Prostate gland (tissue), 2 donors: ENCODE measurements around the gene HIF1A. TPM values are rescaled to one million over a fixed set of nuclear protein-coding genes. Genes with fewer than 3 reads are reported as not detected.
"Not testable (repeated sequence)": the region's sequence is repeated elsewhere in the genome, so short reads cannot be mapped to it uniquely, and the experiment has no call there.

ENCODE experiments used
- DNase-seq: peaks from one replicate; pipeline ENCODE4 v3.0.0-alpha.2; 2019; ENCODE audit warnings: low spot score
- H3K27ac ChIP-seq, 2 donors: fragments of 200-600 bp; sonication (generic); 2 replicates each; pipeline ENCODE4 v1.5.1; 2017 to 2019
- H3K27me3 ChIP-seq: fragments of 200-600 bp; sonication (generic); replicated peaks from 2 replicates; pipeline ENCODE4 v1.5.1; 2019; ENCODE audit not compliant: insufficient read depth
- H3K36me3 ChIP-seq, 2 donors: fragments of 200-600 bp; sonication (generic); 1 replicate in 1 of 2; 2 replicates in 1 of 2; pipeline versions ENCODE4 v1.5.1 to v1.8.1; 2017 to 2019
- H3K4me1 ChIP-seq: fragments of 200-600 bp; sonication (generic); replicated peaks from 2 replicates; pipeline ENCODE4 v1.5.1; 2019
- H3K4me3 ChIP-seq, 2 donors: fragments of 200-600 bp; sonication (generic); 2 replicates each; pipeline ENCODE4 v1.5.1; 2017 to 2019
- H3K9me3 ChIP-seq: fragments of 200-600 bp; sonication (generic); 2 replicates; pipeline ENCODE4 v1.5.1; 2017
- POLR2A ChIP-seq: fragments of 450-650 bp; IDR thresholded peaks from one replicate; pipeline ENCODE4 v1.6.1; 2016; ENCODE audit warnings: antibody characterized with exemption, mild to moderate bottlenecking
- POLR2AphosphoS5 ChIP-seq: sonication (generic); formaldehyde crosslinking; IDR thresholded peaks from one replicate; pipeline ENCODE4 v1.6.1; 2017; ENCODE audit warnings: antibody characterized with exemption
- WGBS: methylation state at CpG from one replicate; pipeline ENCODE4 v1.1.5; 2018; 5-methylcytosine and 5-hydroxymethylcytosine counted together
- intact Hi-C: fragments of 100-400 bp; cut with DNase I; formaldehyde crosslinking; loops from one replicate; pipeline ENCODE4 v1.14.2; 2022
- total RNA-seq, 2 donors: library from RNA; depleted of rRNA; stranded (reverse); fragments of >200 nt; gene quantifications; one replicate each; pipeline ENCODE4 v1.1.0, GENCODE V29; 2016
- TF ChIP-seq, protein P1 (sequence below), 4 experiments: fragments of 200-600 bp in 2 of 4; fragments of 450-650 bp in 2 of 4; sonication (generic) in 2 of 4; IDR thresholded peaks; 1 replicate in 3 of 4; 2 replicates in 1 of 4; pipeline ENCODE4 v1.5.1; 2016 to 2019; ENCODE audit warnings: antibody characterized with exemption in 4 of 4, mild to moderate bottlenecking in 2 of 4, moderate library complexity in 2 of 4

Gene HIF1A
- total RNA-seq, 2 donors from 2014 or later, result 61.7 to 101 TPM

DNA sequence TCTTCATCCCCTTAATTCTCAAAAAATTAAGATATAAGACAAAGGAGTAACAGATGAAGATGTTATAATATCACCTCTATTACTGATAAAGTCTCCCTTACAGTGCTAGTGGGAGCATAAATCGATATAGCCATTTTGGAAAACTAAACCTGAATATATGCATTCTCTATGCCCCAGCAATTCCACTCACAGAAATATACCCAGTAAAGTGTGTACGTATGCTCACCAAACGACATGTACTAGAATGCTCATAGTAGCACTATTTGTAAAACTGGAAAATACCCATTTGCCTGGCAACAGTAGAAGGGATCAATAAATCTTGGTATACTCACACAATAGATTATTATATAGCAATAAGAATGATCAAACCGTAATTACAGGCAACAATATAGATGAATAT, 44.0 kb upstream of the HIF1A start:
- WGBS, result 94% methylated on average over 4 of the region's 4 CpGs

DNA sequence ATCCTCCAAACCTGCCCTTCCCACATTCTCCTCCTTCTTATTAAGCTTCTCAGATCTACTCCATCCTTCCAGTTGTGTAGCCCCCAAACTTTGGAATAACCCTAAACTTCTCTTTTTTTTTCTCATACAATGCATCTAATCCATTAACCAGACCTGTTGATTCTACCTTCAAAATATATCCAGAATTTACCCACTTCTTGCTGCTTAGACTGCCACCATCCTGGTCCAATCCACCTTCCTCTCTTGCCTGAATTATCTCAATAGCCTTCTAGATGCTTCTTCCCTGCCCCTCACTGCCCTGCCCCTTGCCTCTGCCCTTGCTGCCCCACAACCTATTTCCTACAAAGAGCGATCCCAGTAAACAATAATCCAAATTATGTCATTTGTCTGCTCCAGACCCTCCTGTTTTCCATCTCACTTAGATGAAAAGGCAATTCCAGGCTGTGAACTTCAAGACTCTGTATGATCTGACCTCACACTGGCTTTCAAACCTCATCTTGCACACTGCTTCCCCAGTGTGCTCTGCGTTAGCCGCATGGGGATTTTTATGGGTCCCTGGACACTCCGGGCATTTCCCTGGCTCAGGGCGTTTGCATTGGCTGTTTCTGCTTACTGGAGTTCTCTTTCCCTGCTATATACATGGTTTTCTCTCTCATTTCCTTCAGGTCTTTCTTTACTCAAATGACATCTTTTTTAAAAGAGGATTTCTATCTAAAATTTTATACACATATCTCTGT, 42.6 kb upstream of the HIF1A start:
- Histone ChIP-seq H3K27me3 (no peaks in the 10 kb centered on the region), H3K27ac (no peak overlapping the region), H3K36me3 (no peaks in the 10 kb centered on the region), H3K9me3 (no peaks in the 10 kb centered on the region), H3K4me1 (no peaks in the 10 kb centered on the region), H3K4me3 (no peak overlapping the region)
- intact Hi-C loops, result no loop called here
- DNase-seq, result no peak
- WGBS, result 49% methylated on average over 5 of the region's 5 CpGs
- TF ChIP-seq POLR2A, result no peak
- no peak for TF ChIP-seq POLR2AphosphoS5
- TF ChIP-seq, protein P1, sequence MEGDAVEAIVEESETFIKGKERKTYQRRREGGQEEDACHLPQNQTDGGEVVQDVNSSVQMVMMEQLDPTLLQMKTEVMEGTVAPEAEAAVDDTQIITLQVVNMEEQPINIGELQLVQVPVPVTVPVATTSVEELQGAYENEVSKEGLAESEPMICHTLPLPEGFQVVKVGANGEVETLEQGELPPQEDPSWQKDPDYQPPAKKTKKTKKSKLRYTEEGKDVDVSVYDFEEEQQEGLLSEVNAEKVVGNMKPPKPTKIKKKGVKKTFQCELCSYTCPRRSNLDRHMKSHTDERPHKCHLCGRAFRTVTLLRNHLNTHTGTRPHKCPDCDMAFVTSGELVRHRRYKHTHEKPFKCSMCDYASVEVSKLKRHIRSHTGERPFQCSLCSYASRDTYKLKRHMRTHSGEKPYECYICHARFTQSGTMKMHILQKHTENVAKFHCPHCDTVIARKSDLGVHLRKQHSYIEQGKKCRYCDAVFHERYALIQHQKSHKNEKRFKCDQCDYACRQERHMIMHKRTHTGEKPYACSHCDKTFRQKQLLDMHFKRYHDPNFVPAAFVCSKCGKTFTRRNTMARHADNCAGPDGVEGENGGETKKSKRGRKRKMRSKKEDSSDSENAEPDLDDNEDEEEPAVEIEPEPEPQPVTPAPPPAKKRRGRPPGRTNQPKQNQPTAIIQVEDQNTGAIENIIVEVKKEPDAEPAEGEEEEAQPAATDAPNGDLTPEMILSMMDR (IDR thresholded peaks at IDR 0.05), result no peak

More for the DNA sequence above, 44.0 kb upstream of the HIF1A start:
- Histone ChIP-seq H3K27me3 (no peaks in the 10 kb centered on the region), H3K27ac (no peak overlapping the region), H3K36me3 (no peaks in the 10 kb centered on the region), H3K4me1 (no peaks in the 10 kb centered on the region), H3K4me3 (no peak overlapping the region), H3K9me3 (no peaks in the 10 kb centered on the region)
- TF ChIP-seq, protein P1 (IDR thresholded peaks at IDR 0.05), result no peak
- TF ChIP-seq POLR2AphosphoS5 (no peak), POLR2A (no peak)
- intact Hi-C loops, result no loop called here
- no peak for DNase-seq

DNA sequence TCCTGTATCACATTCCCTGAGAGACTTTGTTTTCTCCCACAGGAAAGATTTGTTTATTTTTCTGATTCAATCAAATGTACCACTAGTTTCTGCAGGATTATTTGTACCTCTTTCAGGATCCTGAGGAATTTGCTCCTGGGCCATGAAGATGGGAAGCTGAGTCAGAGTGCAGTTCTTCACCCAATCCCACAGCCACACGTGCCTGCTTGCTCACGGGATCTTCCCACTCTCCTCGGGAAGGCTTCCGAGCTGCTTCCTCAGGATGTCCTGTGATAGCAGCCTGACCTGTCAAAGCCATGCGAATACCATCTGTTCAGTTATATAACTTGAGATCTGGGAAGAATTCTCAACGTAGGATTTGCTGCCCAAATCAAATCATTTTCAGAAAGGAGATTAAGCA, 41.8 kb upstream of the HIF1A start:
- DNase-seq, result no peak

DNA sequence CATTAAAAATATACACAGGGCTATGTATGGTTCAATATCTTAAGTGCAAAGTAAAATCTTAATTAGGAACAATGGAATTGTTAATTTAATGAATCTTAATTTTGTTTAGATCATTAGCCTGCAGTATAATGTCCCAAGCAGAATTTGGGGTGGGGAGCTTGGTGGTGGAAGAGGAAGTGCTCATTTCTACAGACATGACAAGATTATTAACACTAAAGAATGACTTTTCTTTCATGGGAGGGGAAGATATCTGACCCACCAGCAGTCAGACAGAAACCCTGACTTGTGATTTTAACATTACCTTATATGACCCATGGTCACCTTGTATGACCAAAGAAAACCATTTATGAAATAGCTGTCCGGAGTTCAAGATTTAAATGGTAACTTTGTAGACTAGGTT, 41.3 kb upstream of the HIF1A start:
- no peak for TF ChIP-seq POLR2AphosphoS5
- no peaks in the 10 kb centered on the region for H3K9me3 ChIP-seq
- H3K4me3 ChIP-seq, result no peak overlapping the region
- intact Hi-C loops, result no loop called here
- WGBS, result 92% methylated on average over 1 of the region's 1 CpG
- H3K36me3 ChIP-seq, result no peaks in the 10 kb centered on the region
- no peak for DNase-seq
- no peaks in the 10 kb centered on the region for H3K4me1 ChIP-seq
- no peak overlapping the region for H3K27ac ChIP-seq
- H3K27me3 ChIP-seq, result no peaks in the 10 kb centered on the region

More for the DNA sequence above, 41.8 kb upstream of the HIF1A start:
- Histone ChIP-seq H3K4me3 (no peak overlapping the region), H3K4me1 (no peaks in the 10 kb centered on the region), H3K9me3 (no peaks in the 10 kb centered on the region), H3K27me3 (no peaks in the 10 kb centered on the region), H3K36me3 (no peaks in the 10 kb centered on the region), H3K27ac (no peak overlapping the region)
- 32% methylated on average over 6 of the region's 6 CpGs for WGBS
- intact Hi-C loops, result no loop called here
- no peak for TF ChIP-seq POLR2A
- peak; percentile 5 for TF ChIP-seq POLR2AphosphoS5

DNA sequence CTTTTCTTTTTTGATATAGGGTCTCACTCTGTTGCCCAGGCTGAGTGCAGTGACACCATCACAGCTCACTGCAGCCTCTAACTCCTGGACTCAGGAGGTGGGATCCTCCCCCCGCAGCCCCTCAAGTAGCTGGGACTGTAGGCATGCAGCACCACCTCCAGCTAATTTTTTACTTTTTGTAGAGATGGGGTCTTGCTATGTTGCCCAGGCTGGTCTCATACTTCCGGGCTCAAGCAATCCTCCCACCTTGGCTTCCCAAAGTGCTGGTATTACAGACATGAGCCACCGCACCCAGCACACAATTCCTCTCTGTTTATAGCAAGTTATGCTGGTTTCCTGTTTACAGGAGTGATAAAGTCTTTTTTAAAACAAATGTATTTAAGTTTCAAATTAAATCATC, 39.5 kb upstream of the HIF1A start:
- Histone ChIP-seq H3K4me3 (no peak overlapping the region), H3K4me1 (no peaks in the 10 kb centered on the region), H3K27me3 (no peaks in the 10 kb centered on the region), H3K9me3 (no peaks in the 10 kb centered on the region), H3K27ac (no peak overlapping the region), H3K36me3 (no peaks in the 10 kb centered on the region)
- intact Hi-C loops, result no loop called here
- no peak for DNase-seq
- TF ChIP-seq POLR2A (no peak), POLR2AphosphoS5 (no peak)
- TF ChIP-seq, protein P1 (IDR thresholded peaks at IDR 0.05), result no peak
- 92% methylated on average over 3 of the region's 3 CpGs for WGBS

DNA sequence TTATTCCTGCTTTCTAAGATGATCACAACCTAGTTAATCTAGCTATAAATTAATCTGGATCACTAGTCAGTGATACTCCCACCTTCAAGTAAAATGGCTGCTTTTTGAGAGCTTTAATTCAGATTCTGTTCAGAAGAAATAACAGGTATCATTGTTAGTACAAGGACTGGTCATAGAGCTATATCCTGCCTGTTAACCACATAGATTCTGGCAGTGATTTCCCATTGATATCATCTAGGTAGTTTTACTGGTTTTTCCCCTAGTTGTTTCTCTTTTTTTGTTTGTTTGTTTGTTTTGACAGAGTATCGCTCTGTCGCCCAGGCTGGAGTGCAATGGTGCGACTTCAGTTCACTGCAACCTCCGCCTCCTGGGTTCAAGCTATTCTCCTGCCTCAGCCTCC, 39.0 kb upstream of the HIF1A start:
- H3K4me3 ChIP-seq, result no peak overlapping the region
- TF ChIP-seq POLR2A (no peak), POLR2AphosphoS5 (no peak)
- TF ChIP-seq, protein P1 (IDR thresholded peaks at IDR 0.05), result no peak
- H3K27ac ChIP-seq, result no peak overlapping the region
- H3K4me1 ChIP-seq, result no peaks in the 10 kb centered on the region
- H3K27me3 ChIP-seq, result no peaks in the 10 kb centered on the region
- no peaks in the 10 kb centered on the region for H3K9me3 ChIP-seq
- WGBS, result 100% methylated on average over 4 of the region's 4 CpGs
- H3K36me3 ChIP-seq, result no peaks in the 10 kb centered on the region
- DNase-seq, result no peak
- intact Hi-C loops, result no loop called here

DNA sequence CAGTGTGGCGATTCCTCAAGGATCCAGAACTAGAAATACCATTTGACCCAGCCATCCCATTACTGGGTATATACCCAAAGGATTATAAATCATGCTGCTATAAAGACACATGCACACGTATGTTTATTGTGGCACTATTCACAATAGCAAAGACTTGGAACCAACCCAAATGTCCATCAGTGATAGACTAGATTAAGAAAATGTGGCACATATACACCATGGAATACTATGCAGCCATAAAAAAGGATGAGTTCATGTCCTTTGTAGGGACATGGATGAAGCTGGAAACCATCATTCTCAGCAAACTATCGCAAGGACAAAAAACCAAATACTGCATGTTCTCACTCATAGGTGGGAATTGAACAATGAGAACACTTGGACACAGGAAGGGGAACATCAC, 37.2 kb upstream of the HIF1A start:
- intact Hi-C loops, H3K36me3 ChIP-seq, H3K27ac ChIP-seq, H3K27me3 ChIP-seq, H3K4me3 ChIP-seq, DNase-seq, H3K4me1 ChIP-seq, H3K9me3 ChIP-seq: not testable (repeated sequence)
- 90% methylated on average over 2 of the region's 3 CpGs for WGBS
